Stimulated activated CD8-positive, alpha-beta memory T cell treated with anti-CD3 and anti-CD28 coated beads, Interleukin-15, amount 100 ng/mL, for 4 hours (primary cell): ENCODE results near the gene ANKRD9.

Experiments used
- DNase-seq, 2 donors: peaks; one replicate each; pipeline ENCODE4 v3.0.0-alpha.2; 2020; ENCODE audit warnings: low read depth in 2 of 2

The ANKRD9 gene

GRCh38 chr14:102479107-102479506 is 30.5 kb downstream of the ANKRD9 start:
- no peak for DNase-seq

- no peak for DNase-seq
These were observed 34.6 kb downstream of the ANKRD9 start for GRCh38 chr14:102474934-102475333.

DNA sequence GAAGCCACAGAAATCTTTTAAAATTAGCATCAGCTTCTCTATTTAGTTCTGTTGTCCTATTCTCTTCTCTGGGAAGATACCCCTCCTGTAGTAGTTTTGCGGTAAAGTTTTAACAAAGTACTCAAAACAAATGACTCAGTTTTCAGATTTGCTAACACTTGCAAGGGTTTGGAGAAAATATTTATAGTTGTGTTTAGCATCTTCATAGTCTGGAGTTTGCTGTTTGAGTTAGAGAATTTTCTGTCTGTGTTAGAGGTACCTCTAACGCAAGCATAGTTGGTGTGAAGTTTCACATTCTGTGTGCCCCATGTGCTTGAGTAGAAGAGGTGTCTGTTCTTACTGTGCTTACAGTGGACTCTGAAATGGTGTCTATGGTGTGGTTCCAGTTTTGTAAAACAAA is 36.0 kb downstream of the ANKRD9 start:
- no peak for DNase-seq

GRCh38 chr14:102472791-102473150 is 36.8 kb downstream of the ANKRD9 start:
- no peak for DNase-seq

DNA sequence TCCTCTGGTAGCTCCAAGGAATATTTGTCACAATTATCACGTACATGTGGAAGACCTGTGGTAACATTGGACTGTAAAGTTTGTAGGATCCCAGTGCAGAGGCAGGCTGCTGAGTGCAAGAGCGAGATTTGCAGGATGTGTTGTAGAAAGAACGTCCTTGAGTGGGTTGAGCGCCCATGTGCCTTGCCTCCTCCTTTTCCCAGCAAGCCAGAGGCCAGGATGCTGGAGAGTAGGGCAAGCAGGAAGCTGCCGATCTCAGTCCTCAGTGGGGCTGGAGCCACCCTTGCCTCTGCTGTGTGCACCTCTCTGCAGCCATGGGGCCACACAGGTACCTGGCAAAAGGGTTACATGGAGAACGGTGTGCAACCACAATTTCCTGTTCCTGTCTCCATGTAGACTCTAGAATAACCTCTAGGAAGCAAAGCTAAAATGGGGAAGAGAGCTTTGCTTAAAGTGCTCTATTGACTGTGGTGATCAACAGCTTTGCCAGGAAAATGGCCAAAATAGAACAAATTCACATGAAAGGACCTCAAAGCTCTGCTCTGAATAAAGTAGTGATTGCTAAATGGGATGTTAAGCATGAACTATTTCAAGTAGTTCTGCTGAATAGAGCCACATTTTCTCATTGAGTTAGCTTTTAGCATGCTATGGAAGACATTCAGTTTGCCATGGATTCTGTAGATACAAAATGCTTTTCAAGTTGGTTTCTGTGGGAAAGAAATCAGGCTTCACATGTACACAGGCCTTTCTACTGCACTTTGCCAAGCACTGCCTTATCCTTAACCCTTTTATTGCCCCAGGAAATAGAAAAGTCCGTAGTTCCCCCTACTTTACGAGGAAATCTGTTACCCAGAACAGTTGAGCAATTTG is 37.4 kb downstream of the ANKRD9 start:
- no peak for DNase-seq

DNA sequence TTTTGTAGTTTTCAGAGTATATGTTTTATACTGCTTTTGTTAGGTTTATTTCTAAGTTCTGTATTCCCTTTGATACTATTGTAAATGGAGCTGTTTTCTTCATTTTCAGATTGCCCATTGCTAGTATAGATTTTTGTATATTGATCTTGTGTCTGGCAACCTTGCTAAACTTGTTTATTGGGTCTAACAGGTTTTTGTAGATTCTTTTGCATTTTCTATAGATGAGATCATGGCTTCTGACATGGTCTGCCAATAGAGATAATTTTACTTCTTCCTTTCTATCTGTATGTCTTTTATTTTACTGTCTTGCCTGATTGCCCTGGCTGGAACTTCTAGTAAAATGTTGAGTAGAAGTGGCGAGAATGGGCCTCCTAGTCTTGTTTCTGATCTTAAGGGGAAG is 40.3 kb downstream of the ANKRD9 start:
- no peak for DNase-seq

DNA sequence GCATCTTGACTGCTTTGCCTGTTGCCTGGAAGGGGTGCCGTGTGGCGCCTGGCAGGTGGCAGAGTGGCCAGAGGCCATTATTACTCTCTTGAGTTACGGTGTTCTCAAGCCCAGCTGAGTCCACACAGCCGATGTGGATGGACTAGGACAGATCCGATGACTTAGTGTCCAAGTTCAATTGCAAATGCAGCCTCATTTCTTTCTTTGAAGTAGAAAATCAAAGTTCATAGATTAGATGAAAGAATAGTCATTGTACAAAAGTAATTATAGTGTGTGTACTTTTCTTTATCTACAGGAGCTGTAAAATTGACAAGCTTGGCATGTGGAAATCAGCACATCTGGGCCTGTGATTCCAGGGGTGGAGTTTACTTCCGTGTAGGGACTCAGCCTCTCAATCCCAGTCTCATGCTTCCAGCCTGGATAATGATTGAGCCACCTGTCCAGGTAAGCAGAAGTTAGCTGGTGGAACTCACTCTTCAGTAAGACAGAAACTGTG is 44.7 kb downstream of the ANKRD9 start:
- no peak for DNase-seq

DNA sequence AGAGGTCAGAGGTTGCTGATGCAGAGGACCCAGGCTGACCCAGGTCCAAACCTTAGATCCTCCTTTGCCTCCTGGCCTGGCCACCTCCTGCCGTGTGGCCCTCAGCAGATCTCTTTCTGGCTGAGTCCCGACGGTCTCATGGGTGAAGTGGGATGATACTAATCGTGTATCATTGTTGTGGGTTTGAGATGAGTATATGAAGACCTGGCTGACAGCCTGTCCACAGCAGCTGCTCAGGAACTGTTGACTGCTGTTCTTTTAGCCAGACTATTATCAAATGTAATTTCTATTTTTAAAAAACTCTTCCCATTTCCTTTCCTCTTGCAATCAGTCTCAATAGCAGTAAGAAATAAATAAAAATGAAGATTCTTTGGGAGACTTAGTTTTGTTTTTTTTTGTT is 45.6 kb downstream of the ANKRD9 start:
- DNase-seq, result no peak

GRCh38 chr14:102462391-102462790 is 47.2 kb downstream of the ANKRD9 start:
- DNase-seq, result no peak

DNA sequence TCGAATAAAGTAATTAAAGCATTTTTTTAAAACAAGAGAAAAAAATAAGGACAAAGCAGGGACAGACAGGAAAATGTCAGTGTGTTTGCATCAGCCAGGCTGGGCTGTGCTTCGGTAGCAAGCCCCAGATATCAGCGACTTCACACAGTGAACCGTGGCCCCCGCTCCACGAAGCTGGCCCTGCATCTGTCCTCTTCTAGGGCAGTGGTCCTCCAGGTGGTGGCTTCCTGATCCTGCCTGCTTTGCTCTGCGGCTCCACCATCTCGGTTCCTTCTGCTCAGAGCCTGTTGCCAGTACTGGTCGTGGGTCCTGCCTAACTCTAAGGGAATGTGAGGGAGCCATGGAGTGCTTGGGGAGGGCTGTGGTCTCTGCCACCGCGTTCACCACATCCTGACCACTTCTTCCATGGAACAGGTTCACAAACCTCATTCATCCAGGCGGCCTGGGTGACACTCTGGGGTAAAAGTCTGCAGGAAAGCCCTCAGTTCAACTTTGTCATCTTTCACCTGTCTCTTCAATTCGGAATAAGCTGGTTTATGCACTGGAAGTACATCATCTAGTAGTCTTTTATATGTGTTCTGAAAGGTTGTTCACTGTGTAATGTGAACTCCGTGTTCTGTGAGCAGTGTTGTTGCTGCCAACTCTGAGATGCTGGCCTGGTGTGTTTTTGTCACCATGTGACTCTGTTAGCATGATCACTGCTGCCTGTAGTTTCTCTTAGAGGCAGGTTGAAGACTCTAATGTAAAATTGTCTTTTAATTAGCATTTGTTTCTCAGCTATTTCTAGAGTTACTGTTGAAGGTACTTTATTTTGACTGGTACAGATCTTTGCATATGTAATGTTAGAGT is 47.9 kb downstream of the ANKRD9 start:
- no peak for DNase-seq

- no peak for DNase-seq
These were observed 52.1 kb downstream of the ANKRD9 start for GRCh38 chr14:102457509-102457908.

DNA sequence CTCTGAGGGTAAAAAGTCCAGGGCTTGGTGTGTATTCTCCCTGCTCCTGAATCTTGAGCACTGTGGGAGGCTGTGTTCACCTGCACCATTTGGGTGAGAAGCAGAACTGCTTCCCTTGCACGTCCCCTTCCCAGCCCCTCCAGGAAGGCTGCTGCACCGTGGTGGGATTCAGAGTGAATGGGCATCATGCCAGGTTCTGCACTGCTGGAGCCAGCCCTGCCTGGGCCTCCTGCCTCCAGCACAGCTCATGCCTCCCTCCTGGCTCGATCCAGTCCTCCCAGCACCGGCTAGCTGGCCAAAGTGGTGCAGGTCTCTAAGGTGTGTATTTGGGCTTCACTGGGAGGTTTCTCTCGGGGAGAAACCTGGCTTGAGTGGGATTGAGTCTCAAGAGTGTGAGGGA is 54.9 kb downstream of the ANKRD9 start:
- no peak for DNase-seq

DNA sequence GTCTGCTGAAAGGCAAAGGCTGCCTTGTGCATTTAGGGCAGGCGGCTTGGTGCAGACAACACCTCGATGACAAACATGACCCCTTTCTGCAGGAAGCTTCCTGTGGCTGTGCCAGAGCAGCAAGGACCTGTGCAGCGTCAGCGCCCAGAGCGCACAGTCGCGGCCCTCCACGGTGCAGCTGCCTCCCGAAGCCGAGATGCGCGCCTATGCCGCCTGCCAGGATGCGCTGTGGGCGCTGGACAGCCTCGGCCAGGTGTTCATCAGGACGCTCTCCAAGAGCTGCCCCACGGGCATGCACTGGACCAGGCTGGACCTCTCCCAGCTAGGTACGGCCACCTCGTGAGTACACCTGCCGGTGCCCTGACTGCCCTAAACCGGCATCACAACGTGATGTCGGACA is 57.3 kb downstream of the ANKRD9 start:
- DNase-seq, result no peak
